Skin epidermis (tissue), 12 donors: ENCODE results near the gene RASSF6.
A peak's percentile ranks its signal among the peaks of the same experiment; 100 is the strongest.
"Not testable (repeated sequence)": the region's sequence is repeated elsewhere in the genome, so short reads cannot be mapped to it uniquely, and the experiment has no call there.

ENCODE experiments used
- H3K27ac ChIP-seq, 21 experiments: fragments of 200-600 bp; sonication (generic) in 11 of 21; one replicate each; pipeline ENCODE4 v1.5.0; 2020; ENCODE audit warnings: mild to moderate bottlenecking in 3 of 21, inconsistent platforms in 2 of 21, moderate library complexity in 2 of 21
- H3K4me3 ChIP-seq, 7 experiments: fragments of 200-600 bp; sonication (generic) in 2 of 7; one replicate each; pipeline ENCODE4 v1.5.0; 2020; ENCODE audit warnings: inconsistent platforms in 2 of 7, mild to moderate bottlenecking in 2 of 7, moderate library complexity in 1 of 7

RASSF6 gene

DNA sequence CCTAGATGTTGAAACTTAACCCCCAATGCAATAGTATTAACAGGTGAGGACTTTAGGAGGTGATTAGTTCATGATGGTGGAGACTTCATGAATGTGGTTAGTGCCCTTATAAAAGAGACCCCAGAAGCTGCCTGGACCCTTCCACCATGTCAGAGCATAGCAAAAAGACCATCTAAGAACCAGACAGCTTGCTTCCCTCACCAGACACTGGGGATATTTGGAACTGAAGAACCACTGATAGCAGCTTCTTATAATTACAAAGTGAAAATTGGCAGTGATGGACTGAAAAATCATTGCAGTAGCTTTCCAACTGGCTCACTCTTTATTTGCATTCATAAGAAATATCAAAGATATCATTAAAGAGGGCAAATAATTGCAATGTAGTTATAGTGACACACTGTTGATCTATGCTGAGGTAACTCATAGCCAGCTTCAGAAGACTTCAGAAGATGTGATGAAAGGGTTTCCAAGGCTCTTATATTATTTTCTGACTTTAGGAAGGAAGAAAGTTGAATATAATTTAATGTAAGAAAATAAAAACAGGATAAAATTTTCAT lies 5.8 kb downstream of the RASSF6 start:
- Histone ChIP-seq H3K27ac (no peak overlapping the region), H3K4me3 (no peak overlapping the region)

- H3K27ac ChIP-seq = no peak overlapping the region
- no peak overlapping the region for H3K4me3 ChIP-seq
Observed at GRCh38 chr4:73613130-73613529, 7.1 kb downstream of the RASSF6 start.

DNA sequence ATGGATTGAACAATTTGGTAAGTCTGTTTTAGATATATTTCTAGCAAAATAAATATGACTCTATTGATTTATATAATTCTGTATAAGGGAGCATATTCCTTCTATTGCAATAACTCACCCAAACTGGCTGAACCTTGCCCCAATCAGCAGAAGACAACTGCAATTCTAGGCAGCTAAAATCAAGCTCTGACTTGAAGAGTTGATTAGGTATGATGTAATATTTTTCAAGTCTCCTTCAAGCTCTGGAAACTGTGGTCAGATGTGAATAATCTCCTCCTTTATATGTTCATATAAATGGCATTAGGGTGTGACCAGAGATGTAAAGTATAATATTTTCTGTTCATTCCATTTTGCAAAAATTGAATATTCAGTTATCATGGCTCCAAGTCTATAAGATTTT lies 8.2 kb downstream of the RASSF6 start:
- H3K27ac ChIP-seq = no peak overlapping the region
- no peak overlapping the region for H3K4me3 ChIP-seq

DNA sequence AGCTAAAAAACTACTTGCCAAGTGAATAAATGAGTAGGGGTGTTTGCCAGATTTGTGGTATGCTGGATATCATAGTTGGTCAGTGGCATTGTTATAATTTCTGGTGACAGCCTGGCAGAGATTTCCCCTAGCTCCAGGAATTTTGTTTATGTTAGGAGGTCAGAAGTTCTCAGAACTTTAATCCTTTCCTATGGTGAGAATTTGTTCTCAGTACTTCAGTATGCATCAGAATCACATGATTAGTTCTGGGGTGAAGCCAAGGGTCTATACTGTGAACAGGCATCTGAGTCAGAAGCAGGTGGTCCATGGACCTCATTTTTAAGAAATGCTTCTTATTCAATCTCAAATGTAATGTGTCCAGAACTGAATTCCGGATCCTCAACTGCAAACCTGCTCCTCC lies 10.5 kb downstream of the RASSF6 start:
- no peak overlapping the region for H3K27ac ChIP-seq
- no peak overlapping the region for H3K4me3 ChIP-seq

DNA sequence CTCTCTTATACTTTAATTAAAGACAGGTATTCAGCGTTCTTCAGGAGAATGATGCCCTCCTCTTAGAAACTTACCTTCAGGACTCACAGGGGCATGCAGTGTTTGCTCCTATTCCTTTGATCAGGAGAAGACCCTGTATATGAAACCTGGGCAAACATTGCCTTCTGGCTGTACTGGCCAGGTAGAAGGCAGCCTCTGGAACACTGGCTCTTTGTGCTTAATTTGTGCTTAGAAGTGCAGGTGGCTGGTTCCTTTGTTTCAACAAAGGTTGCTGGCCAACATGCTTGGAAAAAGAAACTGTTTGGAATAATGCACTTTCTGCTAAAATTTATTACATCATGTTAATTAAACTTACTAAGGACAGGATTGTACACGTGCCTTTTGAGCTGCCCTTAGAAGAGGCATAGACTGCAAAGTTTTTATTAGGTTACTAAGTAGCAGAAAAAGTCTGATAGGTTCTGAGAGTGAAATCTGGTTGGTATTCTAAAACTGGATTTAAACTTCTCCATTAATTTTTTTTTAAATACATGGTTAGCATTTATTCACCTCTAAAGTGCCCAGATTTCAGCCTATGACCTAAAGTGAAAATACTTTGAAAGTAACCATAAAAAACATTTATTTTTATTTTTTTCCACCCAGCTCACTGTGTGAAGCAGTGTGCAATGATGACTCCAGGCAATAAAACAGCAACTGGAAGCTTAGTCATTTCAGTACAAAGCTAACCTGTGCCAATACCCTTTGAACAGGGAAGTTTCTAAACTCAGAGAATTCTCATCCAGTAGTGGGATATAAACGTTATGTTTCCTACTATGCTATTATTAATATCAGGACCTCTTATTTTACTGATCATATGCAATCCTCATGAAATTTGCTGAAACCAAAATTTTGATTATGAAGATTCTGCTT lies 11.3 kb downstream of the RASSF6 start:
- Histone ChIP-seq H3K27ac (peak overlapping the region in 1 of 21 experiments; percentile 7), H3K4me3 (no peak overlapping the region)

DNA sequence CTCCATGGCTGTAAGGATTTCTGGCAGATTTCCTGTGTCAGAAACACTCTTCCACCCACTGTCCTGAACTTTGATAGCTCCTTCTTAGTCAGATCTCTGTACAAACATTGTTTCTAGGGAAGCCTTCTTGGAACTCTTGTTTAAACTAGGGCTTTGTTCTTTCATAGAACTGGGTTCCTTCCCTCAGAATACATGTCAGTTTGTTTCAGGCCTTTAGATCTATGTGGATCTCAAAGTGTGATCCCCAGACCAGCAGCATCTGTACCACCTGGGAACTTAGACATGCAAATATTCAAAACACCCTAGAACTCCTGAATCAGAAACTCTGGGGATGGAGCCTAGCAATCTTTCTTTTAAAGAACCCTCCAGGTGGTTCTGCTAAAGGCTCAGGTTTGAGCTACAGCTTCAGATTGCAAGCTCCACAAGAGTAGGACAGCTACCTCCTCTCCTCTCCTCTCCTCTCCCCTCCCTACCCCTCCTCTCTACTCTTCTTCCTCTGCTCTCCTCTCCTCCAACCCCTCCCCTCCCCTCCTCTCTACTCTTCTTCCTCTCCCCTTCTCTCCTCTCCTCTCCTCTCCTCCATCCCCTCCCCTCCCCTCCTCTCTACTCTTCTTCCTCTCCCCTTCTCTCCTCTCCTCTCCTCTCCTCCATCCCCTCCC lies 12.7 kb downstream of the RASSF6 start:
- Histone ChIP-seq H3K27ac (no peak overlapping the region), H3K4me3 (no peak overlapping the region)

DNA sequence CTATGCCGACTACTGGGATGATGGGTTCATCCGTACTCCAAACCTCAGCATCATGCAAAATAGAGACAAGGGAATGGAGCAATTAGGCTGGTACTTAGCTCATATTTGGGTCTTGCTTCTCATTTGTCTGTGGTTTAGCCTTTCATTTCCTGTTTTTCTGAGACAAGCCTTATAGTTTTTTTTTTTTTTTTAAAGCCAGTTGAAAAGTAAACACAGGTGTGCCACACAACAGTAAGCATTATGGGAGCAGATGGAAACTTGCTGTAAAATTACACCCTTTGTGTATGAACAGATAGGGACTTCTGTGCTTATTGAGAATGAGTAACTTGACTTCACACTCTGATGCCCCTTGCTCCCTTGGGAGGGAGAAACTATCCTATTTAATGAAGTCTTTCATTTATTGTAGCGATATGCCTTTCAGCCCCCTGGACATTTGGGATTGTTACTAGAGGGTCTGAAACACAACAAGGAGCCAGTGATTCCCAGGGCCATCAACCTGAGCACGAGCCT lies 13.7 kb downstream of the RASSF6 start:
- H3K4me3 ChIP-seq = no peak overlapping the region
- no peak overlapping the region for H3K27ac ChIP-seq

DNA sequence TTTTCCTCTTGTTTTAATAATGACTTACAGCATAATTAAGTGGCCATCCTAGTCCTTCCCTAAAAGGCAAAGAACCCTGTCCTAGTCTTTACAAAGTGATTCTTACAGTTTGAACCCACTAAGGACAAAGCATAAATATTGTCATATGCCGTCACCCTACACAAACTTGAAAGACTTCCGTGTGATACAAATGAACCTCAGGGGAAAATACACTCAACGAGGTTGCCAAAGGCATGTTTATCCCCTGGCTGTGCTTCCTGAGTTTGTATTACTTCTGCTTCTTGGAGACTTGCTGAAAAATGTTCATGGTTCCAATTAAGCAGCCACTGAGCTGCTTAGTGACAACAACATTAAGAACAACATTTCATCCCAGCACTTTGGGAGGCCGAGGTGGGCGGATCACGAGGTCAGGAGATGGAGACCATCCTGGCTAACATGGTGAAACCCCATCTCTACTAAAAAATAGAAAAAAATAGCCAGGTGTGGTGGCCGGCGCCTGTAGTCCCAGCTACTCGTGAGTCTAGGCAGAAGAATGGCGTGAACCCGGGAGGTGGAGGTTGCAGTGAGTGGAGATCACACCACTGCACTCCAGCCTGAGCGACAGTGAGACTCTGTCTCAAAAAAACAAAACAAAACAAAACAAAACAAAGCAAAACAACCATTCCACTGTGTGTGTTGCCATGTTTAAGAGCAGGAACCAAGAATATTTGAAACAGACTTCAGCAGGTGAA lies 16.2 kb downstream of the RASSF6 start:
- Histone ChIP-seq H3K4me3 (no peak overlapping the region), H3K27ac (peak overlapping the region in 1 of 21 experiments; percentile 17)

GRCh38 chr4:73603271-73603710 lies 16.9 kb downstream of the RASSF6 start:
- Histone ChIP-seq H3K4me3 (no peak overlapping the region), H3K27ac (no peak overlapping the region)

GRCh38 chr4:73600954-73601353 lies 19.3 kb downstream of the RASSF6 start:
- no peak overlapping the region for H3K4me3 ChIP-seq
- H3K27ac ChIP-seq = peak overlapping the region in 2 of 21 experiments; percentile 17 to 29

DNA sequence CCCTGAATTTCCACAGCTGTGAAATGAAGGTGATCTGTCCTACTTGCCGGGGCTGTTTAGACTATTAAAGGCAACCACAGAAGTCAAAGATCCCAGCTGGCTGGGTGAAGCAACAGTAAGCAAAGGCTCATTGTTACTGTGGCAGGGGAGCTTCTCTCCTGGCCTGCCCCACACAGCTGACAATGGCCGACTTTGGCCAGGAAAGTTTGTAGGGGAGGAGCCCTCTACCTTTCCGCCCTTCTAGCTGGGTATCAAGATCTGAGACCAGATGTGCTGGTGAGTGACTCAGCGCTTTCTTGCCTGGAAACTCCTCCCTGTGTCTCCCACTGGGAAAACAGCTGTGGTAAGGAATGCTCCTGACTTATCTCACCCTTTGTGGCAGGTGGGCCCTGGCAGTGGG lies 21.1 kb downstream of the RASSF6 start:
- Histone ChIP-seq H3K4me3 (no peak overlapping the region), H3K27ac (peak overlapping the region in 11 of 21 experiments; percentile 2 to 62 (median 32))

DNA sequence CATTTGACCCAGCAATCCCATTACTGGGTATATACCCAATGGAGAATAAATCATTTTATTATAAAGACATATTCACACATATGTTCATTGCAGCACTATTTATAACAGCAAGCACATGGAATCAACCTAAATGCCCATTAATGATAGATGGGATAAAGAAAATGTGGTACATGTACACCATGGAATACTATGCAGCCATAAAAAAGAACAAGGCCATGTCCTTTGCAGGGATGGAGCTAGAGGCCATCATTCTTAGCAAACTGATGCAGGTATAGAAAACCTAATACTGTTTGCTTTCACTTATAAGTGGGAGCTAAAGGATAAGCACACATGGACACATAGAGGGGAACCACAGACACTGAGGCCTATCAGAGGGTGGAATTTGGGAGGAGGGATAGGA lies 22.6 kb downstream of the RASSF6 start:
- H3K27ac ChIP-seq = no peak overlapping the region

GRCh38 chr4:73597183-73597582 lies 23.1 kb downstream of the RASSF6 start:
- H3K4me3 ChIP-seq, H3K27ac ChIP-seq: not testable (repeated sequence)

More for the DNA sequence above, 22.6 kb downstream of the RASSF6 start:
- no peak overlapping the region for H3K4me3 ChIP-seq

DNA sequence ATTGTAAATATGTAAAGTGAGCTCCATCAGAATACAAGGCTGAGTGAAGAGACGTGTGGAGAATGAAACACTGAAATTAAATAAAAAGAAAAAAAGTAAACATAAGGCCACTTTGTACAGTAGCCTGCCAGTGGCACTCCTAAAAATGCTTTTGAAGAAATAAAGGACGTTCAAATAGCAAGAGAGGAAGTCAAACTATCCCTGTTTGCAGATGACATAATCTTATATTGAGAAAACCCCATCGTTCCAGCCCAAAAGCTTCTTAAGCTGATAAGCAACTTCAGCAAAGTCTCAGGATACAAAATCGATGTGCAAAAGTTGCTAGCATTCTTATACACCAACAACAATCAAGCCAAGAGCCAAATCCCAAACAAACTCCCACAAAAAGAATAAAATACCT lies 24.2 kb downstream of the RASSF6 start:
- Histone ChIP-seq H3K27ac (no peak overlapping the region), H3K4me3 (no peak overlapping the region)

DNA sequence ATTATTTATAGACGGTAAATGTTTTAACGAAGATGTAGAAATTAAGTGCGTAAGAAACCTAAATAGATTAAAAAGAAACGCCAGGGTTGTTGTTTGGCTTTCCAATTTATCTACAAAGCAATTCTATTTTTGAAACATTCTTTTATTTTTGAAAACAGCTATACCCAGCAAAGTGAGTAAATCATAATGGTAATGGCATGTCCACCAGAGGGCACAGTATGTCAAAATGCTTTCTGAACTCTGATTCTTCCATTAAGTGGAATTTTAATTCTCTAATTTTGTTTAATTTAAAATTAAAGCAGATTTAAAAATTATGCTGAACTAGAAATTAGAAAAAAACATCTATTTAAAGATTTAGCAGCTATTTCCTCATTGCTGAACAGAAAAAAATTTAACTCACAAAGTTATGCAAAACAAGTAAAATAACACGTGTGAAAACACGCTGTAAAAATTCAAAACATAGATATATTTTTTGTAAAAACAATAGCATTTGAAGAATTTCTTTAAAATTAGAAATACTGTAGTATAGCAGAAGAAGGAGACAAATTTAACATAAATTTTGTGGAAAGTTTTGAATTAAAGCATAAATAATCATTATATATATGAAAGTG lies 26.5 kb downstream of the RASSF6 start:
- no peak overlapping the region for H3K4me3 ChIP-seq
- no peak overlapping the region for H3K27ac ChIP-seq

DNA sequence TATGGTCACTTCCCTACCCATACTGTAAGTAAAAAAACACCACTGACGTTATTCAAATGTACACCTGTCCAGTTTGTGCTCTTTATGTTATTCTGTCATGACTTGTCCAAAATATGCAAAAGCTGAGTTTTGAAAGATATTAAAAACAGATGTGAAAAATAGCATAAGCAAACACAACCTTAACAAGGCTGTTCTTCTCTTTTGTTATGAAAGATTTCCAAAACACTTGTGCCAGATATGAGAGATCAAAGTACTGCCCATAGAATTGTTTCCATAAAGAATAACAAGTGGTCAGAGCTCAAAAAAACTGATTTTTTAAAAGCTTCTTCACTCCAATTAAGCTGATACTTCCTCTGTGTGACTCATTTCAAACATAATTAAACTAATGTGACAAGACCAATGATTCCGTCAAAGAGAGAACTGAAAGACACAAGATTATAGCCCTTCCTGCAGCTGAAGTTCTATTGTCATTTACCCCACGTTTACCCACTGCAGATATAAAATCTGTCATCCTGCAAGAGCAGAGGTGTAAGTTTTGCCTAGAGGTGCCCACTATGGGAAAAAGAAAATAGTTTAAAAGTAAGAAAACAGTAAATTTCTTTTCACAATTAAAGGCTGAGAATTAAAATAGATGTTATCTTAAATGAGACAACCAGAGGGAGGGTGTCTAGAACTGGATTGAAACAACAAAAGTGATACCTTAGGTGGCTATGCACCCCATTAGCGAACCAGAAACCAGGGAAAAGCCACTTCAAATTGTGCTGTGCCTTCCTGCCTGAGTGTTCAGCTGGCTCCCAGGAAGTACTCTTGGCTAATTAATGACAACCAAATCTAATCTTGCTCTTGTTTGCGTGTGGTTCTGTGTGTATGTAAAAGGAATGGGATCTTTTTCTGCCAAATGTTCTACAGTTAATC lies 30.1 kb downstream of the RASSF6 start:
- no peak overlapping the region for H3K4me3 ChIP-seq
- peak overlapping the region in 10 of 21 experiments; percentile 2 to 58 (median 24) for H3K27ac ChIP-seq

GRCh38 chr4:73589261-73589847 lies 30.9 kb downstream of the RASSF6 start:
- peak overlapping the region in 5 of 21 experiments; percentile 2 to 38 (median 22) for H3K27ac ChIP-seq
- H3K4me3 ChIP-seq = no peak overlapping the region

- Histone ChIP-seq H3K4me3 (no peak overlapping the region), H3K27ac (peak overlapping the region in 1 of 21 experiments; percentile 20)
Observed at GRCh38 chr4:73588613-73589012, 31.6 kb downstream of the RASSF6 start.
